Gastrocnemius medialis (tissue), 4 donors: ENCODE measurements around the gene TM9SF2. TPM values are rescaled to one million over a fixed set of nuclear protein-coding genes. Genes with fewer than 3 reads are reported as not detected.

Experiments used
- ATAC-seq, 2 donors: fragments of 150-250 bp; one replicate each; pipeline ENCODE4 v1.9.1; 2016
- DNase-seq, 2 donors: peaks; one replicate each; pipeline ENCODE4 v3.0.0-alpha.2; 2019
- H3K27ac ChIP-seq, 4 donors: fragments of 200-600 bp; sonication (generic); 1 replicate in 1 of 4; 2 replicates in 3 of 4; pipeline ENCODE4 v1.5.1; 2016 to 2018; ENCODE audit warnings: mild to moderate bottlenecking in 2 of 4, moderate library complexity in 1 of 4
- H3K27me3 ChIP-seq, 3 donors: fragments of 200-600 bp; sonication (generic) in 2 of 3; 1 replicate in 1 of 3; 2 replicates in 2 of 3; pipeline versions ENCODE4 v1.5.1 to v1.6.0; 2016 to 2019; ENCODE audit warnings: mild to moderate bottlenecking in 1 of 3, moderate library complexity in 1 of 3
- H3K36me3 ChIP-seq, 2 donors: fragments of 200-600 bp; sonication (generic) in 1 of 2; one replicate each; pipeline ENCODE4 v1.5.1; 2017 to 2018
- H3K4me1 ChIP-seq, 2 donors: fragments of 200-600 bp; sonication (generic) in 1 of 2; one replicate each; pipeline ENCODE4 v1.5.1; 2016 to 2017; ENCODE audit warnings: mild to moderate bottlenecking in 2 of 2
- H3K4me3 ChIP-seq, 4 donors: fragments of 200-600 bp; sonication (generic) in 3 of 4; 1 replicate in 1 of 4; 2 replicates in 3 of 4; pipeline ENCODE4 v1.5.1; 2016 to 2019; ENCODE audit warnings: mild to moderate bottlenecking in 2 of 4
- H3K9me3 ChIP-seq, 3 donors: fragments of 200-600 bp; sonication (generic) in 2 of 3; 1 replicate in 1 of 3; 2 replicates in 2 of 3; pipeline ENCODE4 v1.5.1; 2016 to 2019
- POLR2A ChIP-seq, 2 donors: fragments of 450-650 bp; IDR thresholded peaks; one replicate each; pipeline ENCODE4 v1.6.1; 2017; ENCODE audit warnings: antibody characterized with exemption in 2 of 2, mild to moderate bottlenecking in 2 of 2, moderate library complexity in 2 of 2
- in situ Hi-C, 4 donors: fragments of 200-750 bp; cut with MboI; loops; one replicate each; pipeline versions ENCODE4 v1.15.0 to v1.8.0; 2017; ENCODE audit warnings: low sequenced_read_pairs in 4 of 4
- intact Hi-C: fragments of 100-400 bp; cut with DNase I; formaldehyde crosslinking; loops from one replicate; pipeline ENCODE4 v1.15.1; 2023; ENCODE audit warnings: low total_unique reads
- total RNA-seq, 4 donors: library from RNA; depleted of rRNA; stranded (reverse); fragments of >200 nt; gene quantifications; one replicate each; pipeline versions ENCODE4 v1.1.0 to v1.2.3, GENCODE V29; 2016
- TF ChIP-seq, protein P1 (sequence below), 5 experiments: fragments of 450-650 bp in 3 of 5; fragments of 200-600 bp in 2 of 5; sonication (generic) in 2 of 5; IDR thresholded peaks in 4 of 5; conservative IDR thresholded peaks in 1 of 5; 1 replicate in 4 of 5; 2 replicates in 1 of 5; pipeline ENCODE4 v1.5.1; 2016 to 2019; ENCODE audit warnings: antibody characterized with exemption in 5 of 5, mild to moderate bottlenecking in 3 of 5, moderate library complexity in 3 of 5

The TM9SF2 gene
- total RNA-seq, 4 donors from 2014 or later = 47.3 to 69.9 (median 55.7) TPM

DNA sequence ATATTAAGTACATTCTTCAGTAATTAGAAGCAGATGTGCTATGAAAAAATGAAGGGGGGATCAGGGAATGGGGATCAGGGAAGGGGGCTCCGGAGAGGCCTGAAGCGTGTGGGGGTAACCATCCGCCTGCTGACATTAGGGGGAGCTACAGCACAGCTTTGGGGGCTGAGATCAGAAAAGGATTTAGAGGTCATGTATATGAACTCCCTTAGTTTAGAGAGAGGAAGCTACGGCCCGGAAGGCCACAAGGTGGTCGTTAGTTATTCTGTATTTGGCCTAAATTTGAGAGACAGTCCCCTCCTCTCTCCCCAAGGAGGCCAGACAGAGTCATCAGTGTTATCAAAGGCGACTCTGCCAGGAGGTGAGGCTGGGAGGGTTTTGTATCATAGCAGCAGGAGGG, 99.0 kb downstream of the TM9SF2 start:
- DNase-seq (no peak), ATAC-seq (no peak)
- TF ChIP-seq POLR2A (IDR thresholded peaks at IDR 0.05) = no peak
- TF ChIP-seq, protein P1, sequence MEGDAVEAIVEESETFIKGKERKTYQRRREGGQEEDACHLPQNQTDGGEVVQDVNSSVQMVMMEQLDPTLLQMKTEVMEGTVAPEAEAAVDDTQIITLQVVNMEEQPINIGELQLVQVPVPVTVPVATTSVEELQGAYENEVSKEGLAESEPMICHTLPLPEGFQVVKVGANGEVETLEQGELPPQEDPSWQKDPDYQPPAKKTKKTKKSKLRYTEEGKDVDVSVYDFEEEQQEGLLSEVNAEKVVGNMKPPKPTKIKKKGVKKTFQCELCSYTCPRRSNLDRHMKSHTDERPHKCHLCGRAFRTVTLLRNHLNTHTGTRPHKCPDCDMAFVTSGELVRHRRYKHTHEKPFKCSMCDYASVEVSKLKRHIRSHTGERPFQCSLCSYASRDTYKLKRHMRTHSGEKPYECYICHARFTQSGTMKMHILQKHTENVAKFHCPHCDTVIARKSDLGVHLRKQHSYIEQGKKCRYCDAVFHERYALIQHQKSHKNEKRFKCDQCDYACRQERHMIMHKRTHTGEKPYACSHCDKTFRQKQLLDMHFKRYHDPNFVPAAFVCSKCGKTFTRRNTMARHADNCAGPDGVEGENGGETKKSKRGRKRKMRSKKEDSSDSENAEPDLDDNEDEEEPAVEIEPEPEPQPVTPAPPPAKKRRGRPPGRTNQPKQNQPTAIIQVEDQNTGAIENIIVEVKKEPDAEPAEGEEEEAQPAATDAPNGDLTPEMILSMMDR (IDR thresholded peaks at IDR 0.05 in 4 of 5, conservative IDR thresholded peaks at IDR 0.05 in 1 of 5) = peak in 1 of 5 experiments; percentile 31
- H3K27ac ChIP-seq = no peak overlapping the region
- intact Hi-C loops = loop anchor here (10.0 kb wide), 1 partner anchor 396 kb away; the partner anchor contains the start of gene UBAC2
- no peaks in the 10 kb centered on the region for H3K9me3 ChIP-seq
- no peaks in the 10 kb centered on the region for H3K36me3 ChIP-seq
- no peaks in the 10 kb centered on the region for H3K4me1 ChIP-seq
- H3K27me3 ChIP-seq = no peaks in the 10 kb centered on the region
- H3K4me3 ChIP-seq = no peak overlapping the region
- in situ Hi-C loops = loop anchor here in 1 of 4 donors (25.0 kb wide), 1 partner anchor 637 kb away; no protein-coding TSS in a partner anchor

DNA sequence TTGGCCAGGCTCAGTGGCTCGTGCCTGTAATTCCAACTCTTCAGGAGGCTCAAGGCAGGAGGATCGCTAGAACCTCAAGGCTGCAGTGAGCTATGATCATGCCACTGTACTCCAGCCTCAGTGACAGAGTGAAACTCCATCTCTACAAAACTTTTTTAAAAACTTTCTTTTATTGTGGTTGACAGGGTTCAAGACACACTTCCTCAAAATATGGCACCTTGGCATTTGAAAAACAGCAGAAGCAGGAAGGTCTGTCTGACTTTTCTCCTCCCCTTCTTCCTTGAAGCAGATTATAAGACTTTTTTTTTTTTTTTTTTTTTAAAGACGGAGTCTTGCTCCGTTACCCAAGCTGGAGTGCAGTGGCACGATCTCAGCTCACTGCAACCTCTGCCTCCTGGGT, 100.3 kb downstream of the TM9SF2 start:
- TF ChIP-seq, protein P1 (IDR thresholded peaks at IDR 0.05 in 4 of 5, conservative IDR thresholded peaks at IDR 0.05 in 1 of 5) = no peak
- no peak for TF ChIP-seq POLR2A (IDR thresholded peaks at IDR 0.05)
- in situ Hi-C loops (loop anchor here in 1 of 4 donors (25.0 kb wide), 1 partner anchor 636 kb away; no protein-coding TSS in a partner anchor), intact Hi-C loops (loop anchor here (10.0 kb wide), 1 partner anchor 397 kb away; the partner anchor contains the start of gene UBAC2)
- H3K4me3 ChIP-seq = no peak overlapping the region
- no peak overlapping the region for H3K27ac ChIP-seq
- peaks cover 2 to 5% of the 10 kb centered on the region in 2 donors for H3K4me1 ChIP-seq
- DNase-seq (no peak), ATAC-seq (no peak)
- H3K36me3 ChIP-seq = no peaks in the 10 kb centered on the region
- no peaks in the 10 kb centered on the region for H3K27me3 ChIP-seq
- no peaks in the 10 kb centered on the region for H3K9me3 ChIP-seq

DNA sequence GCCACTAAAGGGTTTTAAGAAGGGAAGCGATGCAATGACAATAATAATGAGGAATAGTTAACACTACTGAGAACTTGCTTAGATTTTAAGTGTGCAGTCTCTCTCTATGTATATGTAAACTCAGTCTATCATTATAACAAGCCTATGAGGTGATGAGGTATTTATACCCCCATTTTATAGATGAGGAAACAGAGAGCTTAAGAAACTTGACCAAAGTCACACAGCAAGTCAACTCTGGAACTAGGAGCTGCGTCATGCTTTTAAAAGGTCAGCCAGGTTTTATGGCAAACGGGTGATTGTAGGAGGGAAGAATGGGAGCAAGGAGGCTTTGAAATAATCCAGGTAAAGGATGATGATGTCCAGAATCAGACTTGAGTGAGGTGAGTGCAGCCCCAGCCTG, 103.4 kb downstream of the TM9SF2 start:
- ATAC-seq (no peak), DNase-seq (no peak)
- TF ChIP-seq POLR2A (IDR thresholded peaks at IDR 0.05) = no peak
- TF ChIP-seq, protein P1 (IDR thresholded peaks at IDR 0.05 in 4 of 5, conservative IDR thresholded peaks at IDR 0.05 in 1 of 5) = no peak
- H3K4me1 ChIP-seq = peaks cover 5 to 7% of the 10 kb centered on the region in 2 donors
- H3K9me3 ChIP-seq = no peaks in the 10 kb centered on the region
- in situ Hi-C loops (loop anchor here in 1 of 4 donors (25.0 kb wide), 1 partner anchor 633 kb away; no protein-coding TSS in a partner anchor), intact Hi-C loops (loop anchor here (5.0 to 10.0 kb wide), 2 partner anchors 400 to 483 kb away; partner anchors contain the start of genes PCCA and UBAC2)
- H3K27me3 ChIP-seq = no peaks in the 10 kb centered on the region
- no peak overlapping the region for H3K27ac ChIP-seq
- H3K4me3 ChIP-seq = no peak overlapping the region
- H3K36me3 ChIP-seq = no peaks in the 10 kb centered on the region

GRCh38 chr13:99605420-99606323, 104.4 kb downstream of the TM9SF2 start:
- Histone ChIP-seq H3K4me3 (peak overlapping the region; percentile 70 to 91 (median 79)), H3K27ac (peak overlapping the region; percentile 82 to 95 (median 88)), H3K9me3 (no peaks in the 10 kb centered on the region), H3K27me3 (no peaks in the 10 kb centered on the region), H3K36me3 (no peaks in the 10 kb centered on the region), H3K4me1 (peaks cover 5 to 7% of the 10 kb centered on the region in 2 donors)
- peak; percentile 82 to 83 for ATAC-seq
- intact Hi-C loops (loop anchor here (1.0 to 10.0 kb wide), 4 partner anchors 107 to 1069 kb away; partner anchors contain the start of genes PCCA, TMTC4 and UBAC2), in situ Hi-C loops (loop anchor here in 1 of 4 donors (25.0 kb wide), 1 partner anchor 632 kb away; no protein-coding TSS in a partner anchor)
- DNase-seq = peak; percentile 20 to 58
- no peak for TF ChIP-seq POLR2A (IDR thresholded peaks at IDR 0.05)
- TF ChIP-seq, protein P1 (IDR thresholded peaks at IDR 0.05 in 4 of 5, conservative IDR thresholded peaks at IDR 0.05 in 1 of 5) = peak in 3 of 5 experiments; percentile 8 to 49 (median 23)
